HepG2 (cell line): ENCODE results near the gene TMEM132D. TPM values are rescaled to one million over a fixed set of nuclear protein-coding genes. Genes with fewer than 3 reads are reported as not detected.

Experiments
- ATAC-seq: fragments of 200-7000 bp; cut with Tn5 transposase; 3 replicates; pipeline ENCODE4 v1.9.1; 2020; ENCODE audit warnings: mild to moderate bottlenecking, moderate library complexity
- BruUV-seq: library from RNA; stranded (reverse); fragments of 400-500 nt; replicated peaks from 2 replicates; lab custom pipeline; 2021; lab: Mats Ljungman, UMichigan
- CTCF ChIA-PET: fragments of 300-600 bp; formaldehyde crosslinking; extraction: SDS; loops from one replicate; lab custom pipeline; 2021; ENCODE audit warnings: low total read pairs, inconsistent platforms, low intra/inter-chr PET ratio; lab: Yijun Ruan, JAX
- POLR2A ChIA-PET: fragments of 350-600 bp; sonication (Branson Sonifier 250); formaldehyde crosslinking; loops from one replicate; lab custom pipeline; 2020; ENCODE audit warnings: antibody characterized with exemption, inconsistent platforms; lab: Yijun Ruan, JAX
- DNase-seq: peaks from one replicate; pipeline ENCODE4 v3.0.0-alpha.2; 2015; ENCODE audit warnings: low spot score
- FAIRE-seq: peaks from 3 replicates; lab custom pipeline; 2011; peaks lifted over from hg19 to GRCh38; lab: Jason Lieb, UNC
- H2AFZ ChIP-seq: one replicate; pipeline ENCODE4 v1.6.1; 2011; ENCODE audit warnings: low read length, inconsistent platforms
- H3K27ac ChIP-seq: fragments of 300-600 bp; 3 replicates; pipeline ENCODE4 v1.8.0; 2011; ENCODE audit warnings: mixed run types, mild to moderate bottlenecking, mixed read lengths, low read length, inconsistent platforms; ENCODE audit not compliant: insufficient read depth; ENCODE audit errors: extremely low read length
- H3K27me3 ChIP-seq, 2 experiments: fragments of 200-600 bp in 1 of 2; 2 replicates in 1 of 2; 3 replicates in 1 of 2; pipeline versions ENCODE4 v1.6.0 to v1.8.0; 2011; ENCODE audit warnings: low read length in 2 of 2, mild to moderate bottlenecking in 2 of 2, moderate library complexity in 2 of 2, inconsistent platforms in 1 of 2; ENCODE audit not compliant: insufficient read depth in 2 of 2, control insufficient read depth in 1 of 2
- H3K36me3 ChIP-seq, 2 experiments: fragments of 200-600 bp in 1 of 2; replicated peaks in 1 of 2; 2 replicates in 1 of 2; 3 replicates in 1 of 2; pipeline versions ENCODE4 v1.5.1 to v1.8.0; 2011; ENCODE audit warnings: low read length in 2 of 2, inconsistent platforms in 1 of 2; ENCODE audit not compliant: insufficient read depth in 2 of 2, control insufficient read depth in 1 of 2
- H3K4me1 ChIP-seq: 2 replicates; pipeline ENCODE4 v1.5.1; 2012; ENCODE audit warnings: low read length, inconsistent platforms; ENCODE audit not compliant: insufficient read depth
- H3K4me2 ChIP-seq: 2 replicates; pipeline ENCODE4 v1.6.0; 2011; ENCODE audit warnings: low read depth, low read length, inconsistent platforms
- H3K4me3 ChIP-seq, 3 experiments: fragments of 200-600 bp in 1 of 3; sonication (generic), shearing (Covaris generic) in 1 of 3; replicated peaks in 1 of 3; 2 replicates each; pipeline ENCODE4 v1.5.1; 2011 to 2016; ENCODE audit warnings: low read length in 3 of 3, inconsistent platforms in 2 of 3, low read depth in 2 of 3, mild to moderate bottlenecking in 2 of 3, control low read depth in 1 of 3, mixed read lengths in 1 of 3; ENCODE audit not compliant: insufficient read depth in 1 of 3
- H3K79me2 ChIP-seq: one replicate; pipeline ENCODE4 v1.6.1; 2011; ENCODE audit warnings: low read length, inconsistent platforms; ENCODE audit not compliant: insufficient read depth
- H3K9ac ChIP-seq: 2 replicates; pipeline ENCODE4 v1.6.0; 2011; ENCODE audit warnings: mild to moderate bottlenecking, low read depth, low read length, inconsistent platforms; ENCODE audit not compliant: insufficient read depth
- H3K9me3 ChIP-seq: 2 replicates; pipeline ENCODE4 v1.5.1; 2012; ENCODE audit warnings: mild to moderate bottlenecking, low read length
- H4K20me1 ChIP-seq: 2 replicates; pipeline ENCODE4 v1.6.0; 2011; ENCODE audit warnings: inconsistent platforms, mild to moderate bottlenecking, low read length, moderate library complexity; ENCODE audit not compliant: insufficient read depth
- ADNP ChIP-seq: sonication (generic); formaldehyde crosslinking; IDR thresholded peaks from 2 replicates; pipeline ENCODE4 v1.4.0; 2020; ENCODE audit warnings: missing genetic modification reagents
- ELF3 ChIP-seq: IDR thresholded peaks from 2 replicates; pipeline ENCODE4 v1.6.1; 2016; ENCODE audit warnings: missing genetic modification reagents, missing compliant biosample characterization
- WGBS: methylation state at CpG from one replicate; pipeline ENCODE4 v1.1.6; 2017; ENCODE audit warnings: low lambda C conversion rate; 5-methylcytosine and 5-hydroxymethylcytosine counted together
- in situ Hi-C: cut with HindIII; loops from 2 replicates; pipeline ENCODE4 v1.10.0; 2017; ENCODE audit warnings: low pct_unique_long_range_greater_than_20kb; ENCODE audit not compliant: extremely low pct_ligation_motif_present
- intact Hi-C: fragments of 100-400 bp; cut with micrococcal nuclease; formaldehyde crosslinking; loops from one replicate; pipeline ENCODE4 v1.10.0; 2022; ENCODE audit not compliant: unreplicated experiment
- polyA plus RNA-seq, 8 experiments: library from polyadenylated mRNA; depleted of rRNA in 3 of 8; stranded (reverse) in 7 of 8; unstranded in 1 of 8; fragments of >200 nt; fragmentation: Illumina TruSeq in 4 of 8; extraction: Trizol in 4 of 8; gene quantifications; 2 replicates each; pipeline versions ENCODE4 v1.2.1 to v1.2.3, GENCODE V29; 2011 to 2016; ENCODE audit warnings: low read depth in 4 of 8, missing spikeins in 1 of 8, mixed read lengths in 1 of 8; ENCODE audit not compliant: insufficient read depth in 1 of 8
- total RNA-seq, 5 experiments: library from RNA; depleted of rRNA; stranded (reverse); fragments of >200 nt; fragmentation: Illumina TruSeq; extraction: Trizol; gene quantifications; 2 replicates each; pipeline ENCODE4 v1.2.3, GENCODE V29; 2016; ENCODE audit warnings: low read depth in 1 of 5
- TF ChIP-seq, protein P1 (sequence below): sonication (generic); formaldehyde crosslinking; conservative IDR thresholded peaks from 2 replicates; pipeline ENCODE4 v1.5.0; 2020; ENCODE audit warnings: missing genetic modification reagents
- TF ChIP-seq, protein P2 (sequence below): sonication (generic); formaldehyde crosslinking; IDR thresholded peaks from 2 replicates; pipeline ENCODE4 v1.4.0; 2020; ENCODE audit warnings: mild to moderate bottlenecking, missing genetic modification reagents

Gene TMEM132D
- total and polyA plus RNA-seq, 2 of the 13 experiments (the other 11 are each of a cell fraction or from before 2014, with no cell fraction given), result not detected

DNA sequence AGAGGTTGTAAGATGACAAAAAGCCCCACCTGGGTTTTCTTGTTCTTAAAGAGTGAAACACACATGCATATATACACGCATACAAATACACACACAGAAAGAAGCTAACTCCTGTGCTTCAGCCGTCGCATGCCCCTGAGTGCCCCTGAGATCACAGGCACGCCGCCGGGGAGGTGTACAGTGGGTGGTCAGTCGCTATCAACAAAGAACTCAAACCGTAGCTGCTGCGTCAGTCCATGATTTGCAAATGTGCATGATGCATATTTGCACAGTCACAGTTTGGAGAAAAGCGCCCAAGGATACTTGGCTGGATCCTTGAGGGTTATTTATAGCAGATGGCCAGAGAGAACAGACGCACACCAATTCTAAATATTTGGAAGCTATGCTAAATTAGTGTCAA, 206.9 kb downstream of the TMEM132D start:
- no peak overlapping the region for H3K4me3 ChIP-seq
- DNase-seq (no peak), FAIRE-seq (no peak), ATAC-seq (no peak)
- intact Hi-C loops, result no loop called here
- CTCF ChIA-PET, result no interaction called here
- POLR2A ChIA-PET, result no interaction called here
- WGBS, result 6% methylated on average over 9 of the region's 11 CpGs
- in situ Hi-C loops, result no loop called here
- H2AFZ ChIP-seq, result no peak overlapping the region
- H3K4me2 ChIP-seq, result no peak overlapping the region
- no peaks in the 10 kb centered on the region for H3K4me1 ChIP-seq
- no peak overlapping the region for H3K9ac ChIP-seq
- H3K36me3 ChIP-seq, result no peaks in the 10 kb centered on the region
- H4K20me1 ChIP-seq, result no peaks in the 10 kb centered on the region
- H3K27ac ChIP-seq, result no peak overlapping the region
- no peaks in the 10 kb centered on the region for H3K79me2 ChIP-seq
- TF ChIP-seq ELF3 (CRISPR knock-in tag) (no peak), ADNP (no peak)
- TF ChIP-seq, protein P1, sequence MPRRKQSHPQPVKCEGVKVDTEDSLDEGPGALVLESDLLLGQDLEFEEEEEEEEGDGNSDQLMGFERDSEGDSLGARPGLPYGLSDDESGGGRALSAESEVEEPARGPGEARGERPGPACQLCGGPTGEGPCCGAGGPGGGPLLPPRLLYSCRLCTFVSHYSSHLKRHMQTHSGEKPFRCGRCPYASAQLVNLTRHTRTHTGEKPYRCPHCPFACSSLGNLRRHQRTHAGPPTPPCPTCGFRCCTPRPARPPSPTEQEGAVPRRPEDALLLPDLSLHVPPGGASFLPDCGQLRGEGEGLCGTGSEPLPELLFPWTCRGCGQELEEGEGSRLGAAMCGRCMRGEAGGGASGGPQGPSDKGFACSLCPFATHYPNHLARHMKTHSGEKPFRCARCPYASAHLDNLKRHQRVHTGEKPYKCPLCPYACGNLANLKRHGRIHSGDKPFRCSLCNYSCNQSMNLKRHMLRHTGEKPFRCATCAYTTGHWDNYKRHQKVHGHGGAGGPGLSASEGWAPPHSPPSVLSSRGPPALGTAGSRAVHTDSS (CRISPR knock-in tag), result no peak
- TF ChIP-seq, protein P2, sequence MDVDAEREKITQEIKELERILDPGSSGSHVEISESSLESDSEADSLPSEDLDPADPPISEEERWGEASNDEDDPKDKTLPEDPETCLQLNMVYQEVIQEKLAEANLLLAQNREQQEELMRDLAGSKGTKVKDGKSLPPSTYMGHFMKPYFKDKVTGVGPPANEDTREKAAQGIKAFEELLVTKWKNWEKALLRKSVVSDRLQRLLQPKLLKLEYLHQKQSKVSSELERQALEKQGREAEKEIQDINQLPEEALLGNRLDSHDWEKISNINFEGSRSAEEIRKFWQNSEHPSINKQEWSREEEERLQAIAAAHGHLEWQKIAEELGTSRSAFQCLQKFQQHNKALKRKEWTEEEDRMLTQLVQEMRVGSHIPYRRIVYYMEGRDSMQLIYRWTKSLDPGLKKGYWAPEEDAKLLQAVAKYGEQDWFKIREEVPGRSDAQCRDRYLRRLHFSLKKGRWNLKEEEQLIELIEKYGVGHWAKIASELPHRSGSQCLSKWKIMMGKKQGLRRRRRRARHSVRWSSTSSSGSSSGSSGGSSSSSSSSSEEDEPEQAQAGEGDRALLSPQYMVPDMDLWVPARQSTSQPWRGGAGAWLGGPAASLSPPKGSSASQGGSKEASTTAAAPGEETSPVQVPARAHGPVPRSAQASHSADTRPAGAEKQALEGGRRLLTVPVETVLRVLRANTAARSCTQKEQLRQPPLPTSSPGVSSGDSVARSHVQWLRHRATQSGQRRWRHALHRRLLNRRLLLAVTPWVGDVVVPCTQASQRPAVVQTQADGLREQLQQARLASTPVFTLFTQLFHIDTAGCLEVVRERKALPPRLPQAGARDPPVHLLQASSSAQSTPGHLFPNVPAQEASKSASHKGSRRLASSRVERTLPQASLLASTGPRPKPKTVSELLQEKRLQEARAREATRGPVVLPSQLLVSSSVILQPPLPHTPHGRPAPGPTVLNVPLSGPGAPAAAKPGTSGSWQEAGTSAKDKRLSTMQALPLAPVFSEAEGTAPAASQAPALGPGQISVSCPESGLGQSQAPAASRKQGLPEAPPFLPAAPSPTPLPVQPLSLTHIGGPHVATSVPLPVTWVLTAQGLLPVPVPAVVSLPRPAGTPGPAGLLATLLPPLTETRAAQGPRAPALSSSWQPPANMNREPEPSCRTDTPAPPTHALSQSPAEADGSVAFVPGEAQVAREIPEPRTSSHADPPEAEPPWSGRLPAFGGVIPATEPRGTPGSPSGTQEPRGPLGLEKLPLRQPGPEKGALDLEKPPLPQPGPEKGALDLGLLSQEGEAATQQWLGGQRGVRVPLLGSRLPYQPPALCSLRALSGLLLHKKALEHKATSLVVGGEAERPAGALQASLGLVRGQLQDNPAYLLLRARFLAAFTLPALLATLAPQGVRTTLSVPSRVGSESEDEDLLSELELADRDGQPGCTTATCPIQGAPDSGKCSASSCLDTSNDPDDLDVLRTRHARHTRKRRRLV (CRISPR knock-in tag), result no peak
- TF ChIP-seq, all 625 proteins: peak for 0
- Histone ChIP-seq H3K9me3 (peaks cover 5% of the 10 kb centered on the region; the same call in 1 of the 2 replicates), H3K27me3 (no peaks in the 10 kb centered on the region)
- no TSS peak for BruUV-seq
